Sigmoid colon (tissue), 3 donors: ENCODE results near the gene PHTF2.
"Not testable (repeated sequence)": the region's sequence is repeated elsewhere in the genome, so short reads cannot be mapped to it uniquely, and the experiment has no call there.

Source experiments
- CTCF ChIP-seq, 4 experiments: fragments of 450-650 bp in 3 of 4; fragments of 200-600 bp in 1 of 4; IDR thresholded peaks; one replicate each; pipeline ENCODE4 v1.5.1; 2016 to 2019; ENCODE audit warnings: antibody characterized with exemption in 4 of 4, mild to moderate bottlenecking in 3 of 4, moderate library complexity in 2 of 4
- POLR2A ChIP-seq, 2 donors: fragments of 450-650 bp; IDR thresholded peaks; one replicate each; pipeline ENCODE4 v1.6.1; 2016; ENCODE audit warnings: antibody characterized with exemption in 2 of 2, mild to moderate bottlenecking in 2 of 2, moderate library complexity in 2 of 2

- not testable (repeated sequence) for TF ChIP-seq POLR2A, CTCF (IDR thresholded peaks at IDR 0.05)
Measured at GRCh38 chr7:77784426-77784825, 14.1 kb upstream of the PHTF2 start.
